Measurements from ENCODE around the gene WDR13. TPM values are rescaled to one million over a fixed set of nuclear protein-coding genes. Genes with fewer than 3 reads are reported as not detected.

WDR13 gene
- total RNA-seq, 1 experiment from 2014 or later = 28.0 TPM

DNA sequence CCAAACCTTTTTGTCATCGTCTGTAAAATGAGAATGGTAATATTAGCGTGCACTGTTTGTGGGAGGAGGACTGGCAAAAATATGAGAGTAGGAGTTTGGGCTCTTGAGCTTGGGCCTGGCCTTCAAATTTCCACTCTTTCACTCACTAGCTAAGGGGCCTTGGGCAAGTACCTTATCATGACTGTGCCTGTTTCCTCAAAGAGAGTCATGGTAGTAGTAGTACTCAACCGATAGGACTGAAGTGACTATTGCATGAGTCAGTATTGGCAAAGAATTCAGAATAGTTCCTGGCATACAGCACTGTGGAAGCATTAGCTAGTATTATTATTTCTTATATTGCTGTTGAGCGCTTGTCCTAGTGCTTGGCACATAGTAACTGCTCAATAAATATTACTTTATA lies 39.0 kb upstream of the WDR13 start:
- CTCF ChIA-PET = no interaction called here
- TF ChIP-seq PRRX2 (CRISPR knock-in tag; IDR thresholded peaks at IDR 0.05) (no peak), NR2C2 (CRISPR knock-in tag; IDR thresholded peaks at IDR 0.05) (no peak), TEAD4 (CRISPR knock-in tag; IDR thresholded peaks at IDR 0.05) (no peak), ZNF232 (CRISPR knock-in tag; IDR thresholded peaks at IDR 0.05) (no peak), RORB (CRISPR knock-in tag; IDR thresholded peaks at IDR 0.05) (no peak), ZNF671 (CRISPR knock-in tag; IDR thresholded peaks at IDR 0.05) (no peak), FOXP1 (CRISPR knock-in tag; IDR thresholded peaks at IDR 0.05; ENCODE audit: borderline replicate concordance) (no peak), NR1H2 (CRISPR knock-in tag; IDR thresholded peaks at IDR 0.05) (no peak)
- TF ChIP-seq, protein P1, sequence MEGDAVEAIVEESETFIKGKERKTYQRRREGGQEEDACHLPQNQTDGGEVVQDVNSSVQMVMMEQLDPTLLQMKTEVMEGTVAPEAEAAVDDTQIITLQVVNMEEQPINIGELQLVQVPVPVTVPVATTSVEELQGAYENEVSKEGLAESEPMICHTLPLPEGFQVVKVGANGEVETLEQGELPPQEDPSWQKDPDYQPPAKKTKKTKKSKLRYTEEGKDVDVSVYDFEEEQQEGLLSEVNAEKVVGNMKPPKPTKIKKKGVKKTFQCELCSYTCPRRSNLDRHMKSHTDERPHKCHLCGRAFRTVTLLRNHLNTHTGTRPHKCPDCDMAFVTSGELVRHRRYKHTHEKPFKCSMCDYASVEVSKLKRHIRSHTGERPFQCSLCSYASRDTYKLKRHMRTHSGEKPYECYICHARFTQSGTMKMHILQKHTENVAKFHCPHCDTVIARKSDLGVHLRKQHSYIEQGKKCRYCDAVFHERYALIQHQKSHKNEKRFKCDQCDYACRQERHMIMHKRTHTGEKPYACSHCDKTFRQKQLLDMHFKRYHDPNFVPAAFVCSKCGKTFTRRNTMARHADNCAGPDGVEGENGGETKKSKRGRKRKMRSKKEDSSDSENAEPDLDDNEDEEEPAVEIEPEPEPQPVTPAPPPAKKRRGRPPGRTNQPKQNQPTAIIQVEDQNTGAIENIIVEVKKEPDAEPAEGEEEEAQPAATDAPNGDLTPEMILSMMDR (IDR thresholded peaks at IDR 0.05) = no peak
- TF ChIP-seq, protein P2, sequence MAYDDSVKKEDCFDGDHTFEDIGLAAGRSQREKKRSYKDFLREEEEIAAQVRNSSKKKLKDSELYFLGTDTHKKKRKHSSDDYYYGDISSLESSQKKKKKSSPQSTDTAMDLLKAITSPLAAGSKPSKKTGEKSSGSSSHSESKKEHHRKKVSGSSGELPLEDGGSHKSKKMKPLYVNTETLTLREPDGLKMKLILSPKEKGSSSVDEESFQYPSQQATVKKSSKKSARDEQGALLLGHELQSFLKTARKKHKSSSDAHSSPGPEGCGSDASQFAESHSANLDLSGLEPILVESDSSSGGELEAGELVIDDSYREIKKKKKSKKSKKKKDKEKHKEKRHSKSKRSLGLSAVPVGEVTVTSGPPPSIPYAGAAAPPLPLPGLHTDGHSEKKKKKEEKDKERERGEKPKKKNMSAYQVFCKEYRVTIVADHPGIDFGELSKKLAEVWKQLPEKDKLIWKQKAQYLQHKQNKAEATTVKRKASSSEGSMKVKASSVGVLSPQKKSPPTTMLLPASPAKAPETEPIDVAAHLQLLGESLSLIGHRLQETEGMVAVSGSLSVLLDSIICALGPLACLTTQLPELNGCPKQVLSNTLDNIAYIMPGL (CRISPR knock-in tag; IDR thresholded peaks at IDR 0.05) = no peak
- TF ChIP-seq, protein P3, sequence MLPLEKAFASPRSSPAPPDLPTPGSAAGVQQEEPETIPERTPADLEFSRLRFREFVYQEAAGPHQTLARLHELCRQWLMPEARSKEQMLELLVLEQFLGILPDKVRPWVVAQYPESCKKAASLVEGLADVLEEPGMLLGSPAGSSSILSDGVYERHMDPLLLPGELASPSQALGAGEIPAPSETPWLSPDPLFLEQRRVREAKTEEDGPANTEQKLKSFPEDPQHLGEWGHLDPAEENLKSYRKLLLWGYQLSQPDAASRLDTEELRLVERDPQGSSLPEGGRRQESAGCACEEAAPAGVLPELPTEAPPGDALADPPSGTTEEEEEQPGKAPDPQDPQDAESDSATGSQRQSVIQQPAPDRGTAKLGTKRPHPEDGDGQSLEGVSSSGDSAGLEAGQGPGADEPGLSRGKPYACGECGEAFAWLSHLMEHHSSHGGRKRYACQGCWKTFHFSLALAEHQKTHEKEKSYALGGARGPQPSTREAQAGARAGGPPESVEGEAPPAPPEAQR (CRISPR knock-in tag; IDR thresholded peaks at IDR 0.05) = no peak
- TF ChIP-seq, protein P4, sequence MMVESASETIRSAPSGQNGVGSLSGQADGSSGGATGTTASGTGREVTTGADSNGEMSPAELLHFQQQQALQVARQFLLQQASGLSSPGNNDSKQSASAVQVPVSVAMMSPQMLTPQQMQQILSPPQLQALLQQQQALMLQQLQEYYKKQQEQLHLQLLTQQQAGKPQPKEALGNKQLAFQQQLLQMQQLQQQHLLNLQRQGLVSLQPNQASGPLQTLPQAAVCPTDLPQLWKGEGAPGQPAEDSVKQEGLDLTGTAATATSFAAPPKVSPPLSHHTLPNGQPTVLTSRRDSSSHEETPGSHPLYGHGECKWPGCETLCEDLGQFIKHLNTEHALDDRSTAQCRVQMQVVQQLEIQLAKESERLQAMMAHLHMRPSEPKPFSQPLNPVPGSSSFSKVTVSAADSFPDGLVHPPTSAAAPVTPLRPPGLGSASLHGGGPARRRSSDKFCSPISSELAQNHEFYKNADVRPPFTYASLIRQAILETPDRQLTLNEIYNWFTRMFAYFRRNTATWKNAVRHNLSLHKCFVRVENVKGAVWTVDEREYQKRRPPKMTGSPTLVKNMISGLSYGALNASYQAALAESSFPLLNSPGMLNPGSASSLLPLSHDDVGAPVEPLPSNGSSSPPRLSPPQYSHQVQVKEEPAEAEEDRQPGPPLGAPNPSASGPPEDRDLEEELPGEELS (CRISPR knock-in tag; IDR thresholded peaks at IDR 0.05) = no peak
- TF ChIP-seq, protein P5, sequence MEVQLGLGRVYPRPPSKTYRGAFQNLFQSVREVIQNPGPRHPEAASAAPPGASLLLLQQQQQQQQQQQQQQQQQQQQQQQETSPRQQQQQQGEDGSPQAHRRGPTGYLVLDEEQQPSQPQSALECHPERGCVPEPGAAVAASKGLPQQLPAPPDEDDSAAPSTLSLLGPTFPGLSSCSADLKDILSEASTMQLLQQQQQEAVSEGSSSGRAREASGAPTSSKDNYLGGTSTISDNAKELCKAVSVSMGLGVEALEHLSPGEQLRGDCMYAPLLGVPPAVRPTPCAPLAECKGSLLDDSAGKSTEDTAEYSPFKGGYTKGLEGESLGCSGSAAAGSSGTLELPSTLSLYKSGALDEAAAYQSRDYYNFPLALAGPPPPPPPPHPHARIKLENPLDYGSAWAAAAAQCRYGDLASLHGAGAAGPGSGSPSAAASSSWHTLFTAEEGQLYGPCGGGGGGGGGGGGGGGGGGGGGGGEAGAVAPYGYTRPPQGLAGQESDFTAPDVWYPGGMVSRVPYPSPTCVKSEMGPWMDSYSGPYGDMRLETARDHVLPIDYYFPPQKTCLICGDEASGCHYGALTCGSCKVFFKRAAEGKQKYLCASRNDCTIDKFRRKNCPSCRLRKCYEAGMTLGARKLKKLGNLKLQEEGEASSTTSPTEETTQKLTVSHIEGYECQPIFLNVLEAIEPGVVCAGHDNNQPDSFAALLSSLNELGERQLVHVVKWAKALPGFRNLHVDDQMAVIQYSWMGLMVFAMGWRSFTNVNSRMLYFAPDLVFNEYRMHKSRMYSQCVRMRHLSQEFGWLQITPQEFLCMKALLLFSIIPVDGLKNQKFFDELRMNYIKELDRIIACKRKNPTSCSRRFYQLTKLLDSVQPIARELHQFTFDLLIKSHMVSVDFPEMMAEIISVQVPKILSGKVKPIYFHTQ (CRISPR knock-in tag; IDR thresholded peaks at IDR 0.05) = no peak
- TF ChIP-seq, protein P6, sequence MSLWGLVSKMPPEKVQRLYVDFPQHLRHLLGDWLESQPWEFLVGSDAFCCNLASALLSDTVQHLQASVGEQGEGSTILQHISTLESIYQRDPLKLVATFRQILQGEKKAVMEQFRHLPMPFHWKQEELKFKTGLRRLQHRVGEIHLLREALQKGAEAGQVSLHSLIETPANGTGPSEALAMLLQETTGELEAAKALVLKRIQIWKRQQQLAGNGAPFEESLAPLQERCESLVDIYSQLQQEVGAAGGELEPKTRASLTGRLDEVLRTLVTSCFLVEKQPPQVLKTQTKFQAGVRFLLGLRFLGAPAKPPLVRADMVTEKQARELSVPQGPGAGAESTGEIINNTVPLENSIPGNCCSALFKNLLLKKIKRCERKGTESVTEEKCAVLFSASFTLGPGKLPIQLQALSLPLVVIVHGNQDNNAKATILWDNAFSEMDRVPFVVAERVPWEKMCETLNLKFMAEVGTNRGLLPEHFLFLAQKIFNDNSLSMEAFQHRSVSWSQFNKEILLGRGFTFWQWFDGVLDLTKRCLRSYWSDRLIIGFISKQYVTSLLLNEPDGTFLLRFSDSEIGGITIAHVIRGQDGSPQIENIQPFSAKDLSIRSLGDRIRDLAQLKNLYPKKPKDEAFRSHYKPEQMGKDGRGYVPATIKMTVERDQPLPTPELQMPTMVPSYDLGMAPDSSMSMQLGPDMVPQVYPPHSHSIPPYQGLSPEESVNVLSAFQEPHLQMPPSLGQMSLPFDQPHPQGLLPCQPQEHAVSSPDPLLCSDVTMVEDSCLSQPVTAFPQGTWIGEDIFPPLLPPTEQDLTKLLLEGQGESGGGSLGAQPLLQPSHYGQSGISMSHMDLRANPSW (CRISPR knock-in tag; conservative IDR thresholded peaks at IDR 0.05; ENCODE audit: low read depth) = no peak
- POLR2A ChIA-PET = no interaction called here
- Mint-ChIP-seq H3K4me1 (peaks cover 8% of the 10 kb centered on the region), H3K27ac (no peak overlapping the region), H3K4me3 (no peak overlapping the region), H3K9me3 (no peaks in the 10 kb centered on the region), H3K27me3 (ENCODE audit: low read depth) (no peaks in the 10 kb centered on the region), H3K36me3 (peaks cover 6% of the 10 kb centered on the region)
- ATAC-seq (no peak), DNase-seq (ENCODE audit: low spot score) (no peak)
